Testis (tissue), 2 donors: ENCODE results near the gene CLCN1.

Experiments
- CTCF ChIP-seq, 3 experiments: fragments of 450-650 bp in 2 of 3; fragments of 200-600 bp in 1 of 3; sonication (generic) in 1 of 3; IDR thresholded peaks; one replicate each; pipeline ENCODE4 v1.5.1; 2016 to 2019; ENCODE audit warnings: antibody characterized with exemption in 3 of 3, mild to moderate bottlenecking in 2 of 3, moderate library complexity in 1 of 3
- POLR2A ChIP-seq: fragments of 450-650 bp; IDR thresholded peaks from one replicate; pipeline ENCODE4 v1.6.1; 2017; ENCODE audit warnings: antibody characterized with exemption, mild to moderate bottlenecking, moderate library complexity

GRCh38 chr7:143343596-143343995, 27.7 kb downstream of the CLCN1 start:
- TF ChIP-seq CTCF (IDR thresholded peaks at IDR 0.05) (no peak), POLR2A (no peak)
